ENCODE data around the gene WDR27.

Gene WDR27

DNA sequence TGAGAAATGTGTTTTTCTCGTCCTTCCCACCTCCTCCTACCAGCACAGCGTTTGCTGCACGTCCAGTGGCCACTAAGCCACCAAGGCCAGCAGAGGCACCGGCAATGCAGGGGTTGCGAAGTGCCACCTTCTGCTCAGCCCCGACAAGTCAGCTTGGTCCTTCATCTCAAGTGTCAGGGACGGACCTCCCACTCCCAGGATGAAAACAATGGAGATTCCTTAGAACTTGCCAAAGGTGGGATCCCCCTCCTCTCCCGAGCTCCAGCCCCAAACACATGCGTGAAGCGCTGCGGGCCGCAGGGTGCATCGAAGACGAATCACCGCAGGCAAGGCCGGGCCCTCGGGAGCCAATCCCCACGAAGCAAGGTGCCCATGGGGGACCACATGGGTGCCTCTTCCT is 60.8 kb downstream of the WDR27 start:
- ATAC-seq = no peak
- no peak for TF ChIP-seq TOX (CRISPR knock-in tag; IDR thresholded peaks at IDR 0.05; ENCODE audit: borderline replicate concordance)
- no peak for TF ChIP-seq ESRRG (CRISPR knock-in tag; IDR thresholded peaks at IDR 0.05)
- no peak for TF ChIP-seq ZNF70 (CRISPR knock-in tag; IDR thresholded peaks at IDR 0.05)
- TF ChIP-seq GLIS3 (CRISPR knock-in tag; IDR thresholded peaks at IDR 0.05) = no peak
- no peak for TF ChIP-seq ZFP3 (CRISPR knock-in tag; IDR thresholded peaks at IDR 0.05)
- TF ChIP-seq ISL1 (CRISPR knock-in tag; IDR thresholded peaks at IDR 0.05) = no peak
- no peak for TF ChIP-seq SNAI2 (CRISPR knock-in tag; IDR thresholded peaks at IDR 0.05)
- no peak for TF ChIP-seq TCF4 (CRISPR knock-in tag; IDR thresholded peaks at IDR 0.05; ENCODE audit: borderline replicate concordance)
- no peak for TF ChIP-seq OSR1 (CRISPR knock-in tag; IDR thresholded peaks at IDR 0.05)
- TF ChIP-seq BACH2 (CRISPR knock-in tag; IDR thresholded peaks at IDR 0.05; ENCODE audit: borderline replicate concordance) = no peak
- TF ChIP-seq ZC3H10 (CRISPR knock-in tag; IDR thresholded peaks at IDR 0.05) = no peak
- no peak for TF ChIP-seq PATZ1 (CRISPR knock-in tag; IDR thresholded peaks at IDR 0.05; ENCODE audit: borderline replicate concordance)
- TF ChIP-seq, protein P1, sequence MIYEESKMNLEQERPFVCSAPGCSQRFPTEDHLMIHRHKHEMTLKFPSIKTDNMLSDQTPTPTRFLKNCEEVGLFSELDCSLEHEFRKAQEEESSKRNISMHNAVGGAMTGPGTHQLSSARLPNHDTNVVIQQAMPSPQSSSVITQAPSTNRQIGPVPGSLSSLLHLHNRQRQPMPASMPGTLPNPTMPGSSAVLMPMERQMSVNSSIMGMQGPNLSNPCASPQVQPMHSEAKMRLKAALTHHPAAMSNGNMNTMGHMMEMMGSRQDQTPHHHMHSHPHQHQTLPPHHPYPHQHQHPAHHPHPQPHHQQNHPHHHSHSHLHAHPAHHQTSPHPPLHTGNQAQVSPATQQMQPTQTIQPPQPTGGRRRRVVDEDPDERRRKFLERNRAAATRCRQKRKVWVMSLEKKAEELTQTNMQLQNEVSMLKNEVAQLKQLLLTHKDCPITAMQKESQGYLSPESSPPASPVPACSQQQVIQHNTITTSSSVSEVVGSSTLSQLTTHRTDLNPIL (CRISPR knock-in tag; IDR thresholded peaks at IDR 0.05; ENCODE audit: low read depth) = no peak

GRCh38 chr6:169640351-169640852 is 61.4 kb downstream of the WDR27 start:
- ATAC-seq = no peak; the same call in 2 of the 3 replicates
- TF ChIP-seq ZFP30 (CRISPR knock-in tag; IDR thresholded peaks at IDR 0.05) = no peak
- TF ChIP-seq ZC3H10 (CRISPR knock-in tag; IDR thresholded peaks at IDR 0.05) = no peak
- TF ChIP-seq, protein P2, sequence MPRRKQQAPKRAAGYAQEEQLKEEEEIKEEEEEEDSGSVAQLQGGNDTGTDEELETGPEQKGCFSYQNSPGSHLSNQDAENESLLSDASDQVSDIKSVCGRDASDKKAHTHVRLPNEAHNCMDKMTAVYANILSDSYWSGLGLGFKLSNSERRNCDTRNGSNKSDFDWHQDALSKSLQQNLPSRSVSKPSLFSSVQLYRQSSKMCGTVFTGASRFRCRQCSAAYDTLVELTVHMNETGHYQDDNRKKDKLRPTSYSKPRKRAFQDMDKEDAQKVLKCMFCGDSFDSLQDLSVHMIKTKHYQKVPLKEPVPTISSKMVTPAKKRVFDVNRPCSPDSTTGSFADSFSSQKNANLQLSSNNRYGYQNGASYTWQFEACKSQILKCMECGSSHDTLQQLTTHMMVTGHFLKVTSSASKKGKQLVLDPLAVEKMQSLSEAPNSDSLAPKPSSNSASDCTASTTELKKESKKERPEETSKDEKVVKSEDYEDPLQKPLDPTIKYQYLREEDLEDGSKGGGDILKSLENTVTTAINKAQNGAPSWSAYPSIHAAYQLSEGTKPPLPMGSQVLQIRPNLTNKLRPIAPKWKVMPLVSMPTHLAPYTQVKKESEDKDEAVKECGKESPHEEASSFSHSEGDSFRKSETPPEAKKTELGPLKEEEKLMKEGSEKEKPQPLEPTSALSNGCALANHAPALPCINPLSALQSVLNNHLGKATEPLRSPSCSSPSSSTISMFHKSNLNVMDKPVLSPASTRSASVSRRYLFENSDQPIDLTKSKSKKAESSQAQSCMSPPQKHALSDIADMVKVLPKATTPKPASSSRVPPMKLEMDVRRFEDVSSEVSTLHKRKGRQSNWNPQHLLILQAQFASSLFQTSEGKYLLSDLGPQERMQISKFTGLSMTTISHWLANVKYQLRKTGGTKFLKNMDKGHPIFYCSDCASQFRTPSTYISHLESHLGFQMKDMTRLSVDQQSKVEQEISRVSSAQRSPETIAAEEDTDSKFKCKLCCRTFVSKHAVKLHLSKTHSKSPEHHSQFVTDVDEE (CRISPR knock-in tag; IDR thresholded peaks at IDR 0.05) = no peak
- TF ChIP-seq CSRNP3 (CRISPR knock-in tag; IDR thresholded peaks at IDR 0.05) = no peak
- no peak for TF ChIP-seq ZFP3 (CRISPR knock-in tag; IDR thresholded peaks at IDR 0.05)
- no peak for TF ChIP-seq BACH2 (CRISPR knock-in tag; IDR thresholded peaks at IDR 0.05; ENCODE audit: borderline replicate concordance)
- TF ChIP-seq ISL1 (CRISPR knock-in tag; IDR thresholded peaks at IDR 0.05) = no peak

DNA sequence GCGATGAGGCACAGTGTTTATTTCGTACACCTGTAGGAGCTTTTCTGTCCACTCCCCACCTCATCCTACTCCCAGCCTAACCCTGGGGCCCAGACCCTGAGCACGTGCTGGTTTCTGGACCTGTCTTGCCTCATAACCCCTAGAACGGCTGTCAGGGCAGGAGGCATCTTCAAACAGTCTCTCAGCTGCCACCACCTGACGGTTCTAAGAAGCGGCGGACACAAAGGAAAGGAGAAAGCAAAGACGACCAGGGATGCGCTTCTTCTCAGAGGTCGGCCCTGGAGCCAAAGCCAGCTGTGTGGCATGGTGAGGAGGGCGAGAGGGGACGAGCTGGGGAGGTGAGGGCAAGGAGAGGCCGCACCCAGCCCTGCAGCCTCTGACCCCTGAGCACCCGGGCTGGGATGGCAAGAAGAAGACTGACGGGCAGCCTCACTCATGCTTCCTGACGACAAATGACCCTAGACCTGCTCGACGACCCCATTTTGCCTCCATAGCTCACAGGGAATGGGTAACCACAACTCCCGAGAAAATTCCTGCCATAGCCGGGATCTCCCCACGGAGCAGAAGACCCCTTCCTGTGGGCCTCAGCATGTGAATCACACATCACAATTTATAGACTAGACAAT is 62.1 kb downstream of the WDR27 start:
- ATAC-seq = no peak
- no peak for TF ChIP-seq GLIS3 (CRISPR knock-in tag; IDR thresholded peaks at IDR 0.05)

DNA sequence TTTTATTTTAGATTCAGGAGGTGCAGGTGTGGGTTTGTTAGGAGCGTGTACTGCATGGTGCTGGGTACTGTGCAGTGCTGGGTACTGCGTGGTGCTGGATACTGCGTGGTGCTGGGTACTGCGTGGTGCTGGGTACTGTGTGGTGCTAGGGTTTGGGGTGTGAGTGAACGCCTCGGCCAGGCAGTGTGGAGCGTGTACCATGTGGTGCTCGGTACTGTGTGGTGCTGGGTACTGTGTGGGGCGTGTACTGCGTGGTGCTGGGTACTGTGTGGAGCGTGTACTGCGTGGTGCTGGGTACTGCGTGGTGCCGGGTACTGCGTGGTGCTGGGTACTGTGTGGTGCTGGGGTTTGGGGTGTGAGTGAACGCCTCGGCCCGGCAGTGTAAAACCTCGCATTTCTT is 62.9 kb downstream of the WDR27 start:
- no peak for TF ChIP-seq ZFP30 (CRISPR knock-in tag; IDR thresholded peaks at IDR 0.05)
- no peak for TF ChIP-seq CSDC2 (CRISPR knock-in tag; IDR thresholded peaks at IDR 0.05)
- ATAC-seq = peak; percentile 22; the same call in 2 of the 3 replicates

GRCh38 chr6:169638388-169638787 is 63.4 kb downstream of the WDR27 start:
- no peak for ATAC-seq
- TF ChIP-seq TCF4 (CRISPR knock-in tag; IDR thresholded peaks at IDR 0.05; ENCODE audit: borderline replicate concordance) (no peak), PATZ1 (CRISPR knock-in tag; IDR thresholded peaks at IDR 0.05; ENCODE audit: borderline replicate concordance) (no peak), ESRRG (CRISPR knock-in tag; IDR thresholded peaks at IDR 0.05) (no peak), ZNF70 (CRISPR knock-in tag; IDR thresholded peaks at IDR 0.05) (no peak), ARNTL (CRISPR knock-in tag; IDR thresholded peaks at IDR 0.05; ENCODE audit: borderline replicate concordance, low read depth) (no peak), POU6F1 (CRISPR knock-in tag; IDR thresholded peaks at IDR 0.05; ENCODE audit: borderline replicate concordance, low read depth) (no peak), OSR1 (CRISPR knock-in tag; IDR thresholded peaks at IDR 0.05) (no peak), CSDC2 (CRISPR knock-in tag; IDR thresholded peaks at IDR 0.05) (no peak), BACH2 (CRISPR knock-in tag; IDR thresholded peaks at IDR 0.05; ENCODE audit: borderline replicate concordance) (no peak)
- TF ChIP-seq, protein P1 (CRISPR knock-in tag; IDR thresholded peaks at IDR 0.05; ENCODE audit: low read depth) = no peak
